GM23338 (cell line): ENCODE results near the gene NRXN2. TPM values are rescaled to one million over a fixed set of nuclear protein-coding genes. Genes with fewer than 3 reads are reported as not detected.

ENCODE experiments used
- ATAC-seq: fragments of 200-7000 bp; cut with Tn5 transposase; 3 replicates; pipeline ENCODE4 v1.9.1; 2020
- DNase-seq: peaks from one replicate; pipeline ENCODE4 v3.0.0-alpha.2; 2015; ENCODE audit warnings: low spot score
- H2AFZ ChIP-seq: fragments of 200-600 bp; sonication (generic); 2 replicates; pipeline ENCODE4 v1.8.0; 2016; ENCODE audit warnings: antibody characterized with exemption, mild to moderate bottlenecking, moderate library complexity
- H3F3A ChIP-seq: fragments of 200-600 bp; sonication (generic); replicated peaks from 2 replicates; pipeline ENCODE4 v1.8.0; 2017; ENCODE audit warnings: antibody characterized with exemption, mixed run types, low read depth
- H3K27ac ChIP-seq: fragments of 200-600 bp; sonication (generic); 2 replicates; pipeline ENCODE4 v1.6.1; 2016; ENCODE audit warnings: low read depth
- H3K27me3 ChIP-seq: fragments of 200-600 bp; sonication (generic); 2 replicates; pipeline ENCODE4 v1.8.0; 2016; ENCODE audit warnings: mild to moderate bottlenecking, mixed run types, moderate library complexity; ENCODE audit not compliant: insufficient read depth
- H3K36me3 ChIP-seq: fragments of 200-600 bp; sonication (generic); 2 replicates; pipeline ENCODE4 v1.8.0; 2016; ENCODE audit warnings: mild to moderate bottlenecking; ENCODE audit not compliant: insufficient read depth
- H3K4me1 ChIP-seq: fragments of 200-600 bp; sonication (generic); 2 replicates; pipeline ENCODE4 v1.8.0; 2016; ENCODE audit warnings: mild to moderate bottlenecking, moderate library complexity; ENCODE audit not compliant: insufficient read depth
- H3K4me2 ChIP-seq: fragments of 200-600 bp; sonication (generic); 2 replicates; pipeline ENCODE4 v1.7.1; 2017; ENCODE audit warnings: mixed run types
- H3K4me3 ChIP-seq: fragments of 200-600 bp; sonication (generic); 2 replicates; pipeline ENCODE4 v1.6.1; 2016; ENCODE audit warnings: mixed run types
- H3K79me2 ChIP-seq: fragments of 200-600 bp; sonication (generic); replicated peaks from 2 replicates; pipeline ENCODE4 v1.8.0; 2017; ENCODE audit warnings: mild to moderate bottlenecking; ENCODE audit not compliant: insufficient read depth
- H3K9me2 ChIP-seq: fragments of 200-600 bp; sonication (generic); 2 replicates; pipeline ENCODE4 v1.8.0; 2017; ENCODE audit not compliant: insufficient read depth
- H4K20me1 ChIP-seq: fragments of 200-600 bp; sonication (generic); replicated peaks from 2 replicates; pipeline ENCODE4 v1.8.0; 2017; ENCODE audit warnings: mild to moderate bottlenecking; ENCODE audit not compliant: insufficient read depth
- H3K27ac Mint-ChIP-seq: 2 replicates; pipeline ENCODE4 v1.8.0; 2020; ENCODE audit warnings: inconsistent platforms, mild to moderate bottlenecking, moderate library complexity, mixed read lengths
- H3K27me3 Mint-ChIP-seq: 3 replicates; pipeline ENCODE4 v1.8.0; 2022; ENCODE audit warnings: low read depth, mild to moderate bottlenecking, moderate library complexity, mixed read lengths, inconsistent platforms; ENCODE audit not compliant: insufficient read depth, poor library complexity
- H3K36me3 Mint-ChIP-seq: 3 replicates; pipeline ENCODE4 v1.8.0; 2021; ENCODE audit warnings: low read depth, mild to moderate bottlenecking, inconsistent platforms, moderate library complexity, mixed read lengths
- H3K4me1 Mint-ChIP-seq: 3 replicates; pipeline ENCODE4 v1.8.0; 2020; ENCODE audit warnings: mild to moderate bottlenecking, inconsistent platforms, mixed read lengths
- H3K4me3 Mint-ChIP-seq: 3 replicates; pipeline ENCODE4 v1.8.0; 2021; ENCODE audit warnings: moderate library complexity, mild to moderate bottlenecking, inconsistent platforms, mixed read lengths
- H3K9me3 Mint-ChIP-seq: 3 replicates; pipeline ENCODE4 v1.8.0; 2020; ENCODE audit warnings: moderate library complexity, mild to moderate bottlenecking, inconsistent platforms, mixed read lengths
- CREB1 ChIP-seq: fragments of 250-450 bp; sonication (Bioruptor Pico); IDR thresholded peaks from 2 replicates; pipeline ENCODE4 v1.5.0; 2020; ENCODE audit warnings: low read depth, mild to moderate bottlenecking, moderate library complexity
- CTCF ChIP-seq, 2 experiments: fragments of 200-600 bp in 1 of 2; sonication (generic) in 1 of 2; conservative IDR thresholded peaks; 2 replicates each; pipeline versions ENCODE4 v1.5.1 to v1.6.1; 2016 to 2017; ENCODE audit warnings: antibody characterized with exemption in 2 of 2, low read depth in 2 of 2, mild to moderate bottlenecking in 2 of 2, moderate library complexity in 1 of 2
- EZH2 ChIP-seq: fragments of 200-600 bp; sonication (generic); IDR thresholded peaks from one replicate; pipeline ENCODE4 v1.8.0; 2017; ENCODE audit warnings: antibody characterized with exemption, mild to moderate bottlenecking, low read depth; ENCODE audit not compliant: unreplicated experiment
- EZH2phosphoT487 ChIP-seq: fragments of 200-600 bp; sonication (generic); IDR thresholded peaks from one replicate; pipeline ENCODE4 v1.8.1; 2018; ENCODE audit warnings: antibody characterized with exemption; ENCODE audit not compliant: unreplicated experiment
- JUNB ChIP-seq: IDR thresholded peaks from one replicate; pipeline ENCODE4 v1.6.1; 2016; ENCODE audit warnings: antibody characterized with exemption; ENCODE audit not compliant: unreplicated experiment
- NANOG ChIP-seq: IDR thresholded peaks from 2 replicates; pipeline ENCODE4 v1.6.1; 2016; ENCODE audit warnings: antibody characterized with exemption, borderline replicate concordance
- POLR2AphosphoS5 ChIP-seq: IDR thresholded peaks from 2 replicates; pipeline ENCODE4 v1.6.1; 2016; ENCODE audit warnings: antibody characterized with exemption, low read depth
- REST ChIP-seq: IDR thresholded peaks from one replicate; pipeline ENCODE4 v1.6.1; 2018; ENCODE audit warnings: antibody characterized with exemption; ENCODE audit not compliant: unreplicated experiment
- ZNF114 ChIP-seq: fragments of 250-450 bp; sonication (Bioruptor Pico); IDR thresholded peaks from 2 replicates; pipeline ENCODE4 v1.5.0; 2020; ENCODE audit warnings: mild to moderate bottlenecking, moderate library complexity
- ZNF331 ChIP-seq: fragments of 250-450 bp; sonication (Bioruptor Pico); IDR thresholded peaks from 2 replicates; pipeline ENCODE4 v1.5.0; 2020; ENCODE audit warnings: low read depth, mild to moderate bottlenecking, moderate library complexity
- polyA plus RNA-seq: library from polyadenylated mRNA; unstranded; fragments of >200 nt; fragmentation: Nextera tagmentation; extraction: Ambion mirVana; gene quantifications from 2 replicates; pipeline ENCODE4 v1.2.1, GENCODE V29; 2016
- total RNA-seq: library from RNA; depleted of rRNA; stranded (reverse); fragments of >200 nt; shearing (Covaris generic); gene quantifications from 2 replicates; pipeline ENCODE4 v1.2.3, GENCODE V29; 2014
- TF ChIP-seq, protein P1 (sequence below): IDR thresholded peaks from 2 replicates; pipeline ENCODE4 v1.6.1; 2016; ENCODE audit warnings: antibody characterized with exemption

The NRXN2 gene
- total and polyA plus RNA-seq, 2 experiments from 2014 or later = 3.4 to 17.0 TPM

- TF ChIP-seq JUNB = no peak
- TF ChIP-seq ZNF331 (CRISPR knock-in tag) = no peak
- no peak for TF ChIP-seq NANOG
- TF ChIP-seq, protein P1, sequence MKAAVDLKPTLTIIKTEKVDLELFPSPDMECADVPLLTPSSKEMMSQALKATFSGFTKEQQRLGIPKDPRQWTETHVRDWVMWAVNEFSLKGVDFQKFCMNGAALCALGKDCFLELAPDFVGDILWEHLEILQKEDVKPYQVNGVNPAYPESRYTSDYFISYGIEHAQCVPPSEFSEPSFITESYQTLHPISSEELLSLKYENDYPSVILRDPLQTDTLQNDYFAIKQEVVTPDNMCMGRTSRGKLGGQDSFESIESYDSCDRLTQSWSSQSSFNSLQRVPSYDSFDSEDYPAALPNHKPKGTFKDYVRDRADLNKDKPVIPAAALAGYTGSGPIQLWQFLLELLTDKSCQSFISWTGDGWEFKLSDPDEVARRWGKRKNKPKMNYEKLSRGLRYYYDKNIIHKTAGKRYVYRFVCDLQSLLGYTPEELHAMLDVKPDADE = no peak
- no peak for TF ChIP-seq ZNF114
- no peak for TF ChIP-seq REST
- no peak for TF ChIP-seq CTCF (conservative IDR thresholded peaks at IDR 0.05; ENCODE audit: low read depth in 2 of 2)
- TF ChIP-seq CREB1 (CRISPR knock-in tag) = no peak
- TF ChIP-seq POLR2AphosphoS5 = no peak
- TF ChIP-seq EZH2phosphoT487 = no peak
- TF ChIP-seq EZH2 = no peak
These were observed 32.8 kb downstream of the NRXN2 start (continued) for GRCh38 chr11:64690235-64690634.

GRCh38 chr11:64688534-64688982 is 34.4 kb downstream of the NRXN2 start:
- Histone ChIP-seq H3K4me3 (peak overlapping the region; percentile 71), H3K79me2 (no peaks in the 10 kb centered on the region), H3F3A (0 out of 2 replicates have a peak, but pooled peaks cover 2% of the 10 kb centered on the region), H2AFZ (peak overlapping the region; percentile 92), H3K9me2 (no peaks in the 10 kb centered on the region), H3K4me1 (peaks cover 25% of the 10 kb centered on the region), H4K20me1 (no peaks in the 10 kb centered on the region), H3K36me3 (no peaks in the 10 kb centered on the region), H3K27me3 (no peaks in the 10 kb centered on the region), H3K4me2 (peak overlapping the region; percentile 88), H3K27ac (no peak overlapping the region)
- TF ChIP-seq ZNF114 = no peak
- peak; percentile 76 to 90 for TF ChIP-seq CTCF (conservative IDR thresholded peaks at IDR 0.05; ENCODE audit: low read depth in 2 of 2)
- TF ChIP-seq, protein P1 = peak; percentile 74; the same call in 1 of the 2 replicates
- DNase-seq (peak; percentile 99), ATAC-seq (peak; percentile 89)
- Mint-ChIP-seq H3K27me3 (peaks cover 12% of the 10 kb centered on the region), H3K36me3 (no peaks in the 10 kb centered on the region; the same call in 2 of the 3 replicates), H3K27ac (peak overlapping the region; percentile 92), H3K4me1 (peaks cover 33% of the 10 kb centered on the region), H3K9me3 (no peaks in the 10 kb centered on the region), H3K4me3 (peak overlapping the region; percentile 88)
